NOMO-1 (cell line): Measurements from ENCODE around the gene PRKAR1B.

Experiments
- DNase-seq, 2 experiments: peaks; one replicate each; lab custom pipeline; 2025; ENCODE audit not compliant: unreplicated experiment in 2 of 2; lab: John Stamatoyannopoulos, UW

Gene PRKAR1B

GRCh38 chr7:725223-726005, 1.7 kb downstream of the PRKAR1B start:
- DNase-seq, result no peak

DNA sequence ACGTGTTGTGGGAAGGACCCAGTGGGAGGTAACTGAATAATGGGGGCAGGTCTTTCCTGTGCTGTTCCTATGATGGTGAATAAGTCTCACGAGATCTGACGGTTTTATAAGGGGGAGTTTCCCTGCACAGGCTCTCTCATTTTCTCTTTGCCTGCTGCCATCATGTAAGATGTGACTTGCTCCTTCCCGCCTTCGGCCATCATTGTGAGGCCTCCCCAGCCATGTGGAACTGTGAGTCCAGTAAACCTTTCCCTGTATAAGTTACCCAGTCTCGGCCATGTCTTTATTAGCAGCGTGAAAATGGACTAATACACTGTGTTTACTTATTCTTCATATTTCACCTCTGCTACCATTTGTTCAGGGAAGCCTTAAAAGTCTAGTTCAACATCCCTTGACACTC, 2.8 kb downstream of the PRKAR1B start:
- no peak for DNase-seq

DNA sequence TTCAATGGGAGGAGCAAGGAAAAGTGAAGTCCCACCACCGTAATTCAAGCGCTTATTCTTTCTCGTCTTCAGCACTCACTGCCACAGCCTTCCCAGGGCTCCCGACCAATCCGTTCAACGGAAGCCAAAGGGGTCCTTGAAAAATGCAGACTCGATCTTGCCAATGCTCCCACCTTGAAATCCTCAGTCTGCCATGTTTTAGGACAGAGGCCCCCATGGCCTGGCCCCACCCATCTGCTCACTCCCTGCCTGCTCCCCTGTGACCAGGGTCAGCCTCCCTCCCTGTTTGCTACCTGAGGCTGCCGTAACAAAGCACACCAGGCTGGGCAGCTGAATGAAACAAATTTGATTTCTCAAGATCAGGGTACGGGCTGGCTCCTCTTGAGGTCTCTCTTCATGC, 3.5 kb downstream of the PRKAR1B start:
- no peak for DNase-seq

GRCh38 chr7:721619-722248, 5.3 kb downstream of the PRKAR1B start:
- peak in 1 of 2 experiments; percentile 22 for DNase-seq

GRCh38 chr7:716636-717035, 10.4 kb downstream of the PRKAR1B start:
- no peak for DNase-seq

DNA sequence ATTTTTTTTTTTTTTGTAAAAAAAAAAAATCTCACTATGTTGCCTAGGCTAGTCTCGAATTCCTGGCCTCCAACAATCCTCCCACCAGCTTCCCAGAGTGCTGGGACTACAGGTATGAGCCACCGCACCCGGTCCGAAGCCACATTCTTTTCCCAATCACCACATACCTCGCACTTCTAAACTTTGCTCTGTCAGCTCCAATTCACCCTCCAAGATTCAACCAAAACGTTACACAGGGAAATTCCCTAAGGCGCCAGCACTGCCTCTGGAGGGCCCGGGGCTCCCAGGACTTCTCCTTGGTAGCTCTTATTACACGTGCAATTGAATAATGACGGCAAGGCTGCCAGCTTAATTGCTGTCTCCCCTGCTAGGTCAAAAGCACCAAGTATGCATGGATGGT, 10.9 kb downstream of the PRKAR1B start:
- DNase-seq, result no peak

- DNase-seq, result no peak
These were observed 12.8 kb downstream of the PRKAR1B start for GRCh38 chr7:714251-714671.

DNA sequence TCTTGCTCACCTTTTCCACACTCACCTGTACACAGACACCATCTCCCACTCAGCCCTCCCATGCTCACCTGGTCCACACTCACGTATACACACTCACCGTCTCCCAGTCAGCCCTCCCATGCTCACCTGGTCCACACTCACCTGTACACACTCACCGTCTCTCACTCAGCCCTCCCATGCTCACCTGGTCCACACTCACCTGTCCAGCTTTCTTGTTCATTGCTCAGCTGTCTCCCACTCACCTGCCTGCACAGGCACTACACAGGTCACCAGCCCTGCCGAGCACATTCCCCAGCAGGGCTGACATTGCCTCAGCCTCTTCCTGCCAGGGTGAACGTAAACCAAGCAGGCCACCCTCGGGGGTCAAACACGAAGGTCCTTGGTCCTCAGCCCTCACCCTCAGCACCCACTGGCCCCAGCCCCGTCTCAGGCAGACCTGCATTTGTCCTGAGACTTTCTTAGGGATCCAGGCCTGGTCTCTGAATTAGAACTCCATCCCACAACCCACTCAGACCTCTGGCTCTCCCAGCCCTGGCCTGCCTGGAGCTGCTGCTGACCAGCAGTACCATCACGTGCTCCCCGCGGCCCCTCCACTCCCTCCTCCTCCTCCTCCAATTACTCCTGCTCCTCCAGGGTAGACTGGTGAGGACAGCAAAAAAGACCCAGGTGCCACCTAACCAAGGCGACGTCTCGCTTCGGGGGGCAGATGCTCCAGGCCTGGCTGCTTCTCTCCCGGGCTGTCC, 13.4 kb downstream of the PRKAR1B start:
- DNase-seq, result no peak

GRCh38 chr7:713139-713457, 14.0 kb downstream of the PRKAR1B start:
- no peak for DNase-seq

GRCh38 chr7:712381-713138, 14.5 kb downstream of the PRKAR1B start:
- DNase-seq, result no peak

GRCh38 chr7:711922-712380, 15.1 kb downstream of the PRKAR1B start:
- DNase-seq, result no peak

DNA sequence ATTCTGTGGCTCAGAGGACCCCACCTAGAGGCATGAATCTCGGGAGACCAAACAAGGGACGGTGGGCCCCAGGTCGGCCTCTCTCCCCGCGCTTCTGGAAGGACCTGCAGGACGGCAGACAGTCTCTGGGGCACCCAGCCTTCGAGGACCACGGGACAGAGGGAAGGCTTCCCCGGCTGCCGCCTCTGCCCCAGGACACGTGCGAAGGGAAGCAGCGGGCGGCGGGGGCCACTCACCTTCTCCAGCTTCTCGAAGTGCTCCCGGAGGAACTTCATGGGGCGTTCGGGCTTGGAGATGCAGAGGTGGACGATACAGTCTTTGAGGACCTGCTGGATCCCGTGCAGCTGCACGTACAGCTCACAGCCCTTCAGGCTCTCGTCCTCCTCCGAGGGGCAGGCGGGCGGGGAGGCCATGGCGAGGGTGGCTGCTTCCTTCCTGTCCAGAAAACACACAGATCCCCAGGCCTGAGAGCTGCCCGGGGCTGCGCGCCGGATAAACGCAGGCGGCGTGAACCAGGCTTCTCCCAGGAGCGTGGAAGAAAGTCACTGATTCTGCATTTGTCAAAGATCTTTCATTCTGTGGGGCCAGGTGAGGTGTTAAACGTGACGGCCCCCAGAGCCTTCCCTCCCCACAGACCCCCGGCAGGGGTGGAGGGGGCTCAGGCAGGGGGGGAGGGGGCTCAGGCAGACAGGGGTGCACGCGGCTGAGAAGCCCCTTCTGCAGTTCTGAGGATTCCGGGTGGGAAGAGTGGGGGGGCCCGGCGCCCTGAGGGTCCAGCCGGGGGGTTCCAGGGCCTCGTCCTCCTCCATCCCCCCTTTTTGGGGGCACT, 15.8 kb downstream of the PRKAR1B start:
- no peak for DNase-seq

DNA sequence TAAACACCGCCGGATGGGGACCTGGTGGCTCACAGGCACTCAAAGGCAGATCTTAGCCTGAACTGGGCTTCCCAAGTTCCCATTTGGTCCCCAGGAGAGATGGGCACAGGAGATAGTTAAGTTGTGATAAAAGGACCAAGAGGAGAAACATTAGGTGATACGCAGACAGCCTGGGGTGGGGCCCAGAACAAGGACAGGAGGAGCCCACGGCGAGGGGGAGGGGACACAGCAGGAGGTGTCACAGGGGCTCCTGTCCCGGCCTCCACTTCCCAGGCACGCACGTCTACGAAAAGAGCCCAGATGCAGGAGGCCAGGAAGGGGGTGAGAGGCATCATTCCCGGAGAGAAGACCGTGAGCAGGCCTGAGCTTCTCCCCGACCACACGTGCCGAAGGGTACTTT, 16.9 kb downstream of the PRKAR1B start:
- no peak for DNase-seq

GRCh38 chr7:707296-708000, 19.6 kb downstream of the PRKAR1B start:
- DNase-seq, result no peak

DNA sequence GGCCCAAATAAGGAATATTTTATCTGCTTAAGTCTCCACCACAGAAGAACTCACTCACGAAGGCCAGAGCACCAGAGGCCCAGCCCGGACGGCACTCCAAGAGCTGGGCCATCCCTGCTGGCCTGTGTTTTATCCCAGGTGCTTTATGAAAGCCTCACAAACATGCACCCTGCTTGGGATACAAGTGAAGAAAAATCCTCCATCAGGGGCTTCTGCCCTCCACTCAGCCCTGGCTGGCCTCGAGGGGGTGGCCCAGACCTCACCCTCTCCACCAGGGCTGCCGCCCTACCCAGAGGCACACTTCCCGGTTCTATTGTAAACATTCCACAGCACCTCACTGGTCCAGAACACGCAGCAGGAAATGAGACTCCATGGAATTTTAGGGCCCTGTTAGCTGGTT, 20.4 kb downstream of the PRKAR1B start:
- DNase-seq, result no peak

GRCh38 chr7:703049-703448, 24.0 kb downstream of the PRKAR1B start:
- no peak for DNase-seq

GRCh38 chr7:701086-701671, 25.9 kb downstream of the PRKAR1B start:
- no peak for DNase-seq

- DNase-seq, result no peak
These were observed 27.5 kb downstream of the PRKAR1B start for GRCh38 chr7:699476-700170.
